Endodermal cell (in vitro differentiated cells): ENCODE results near the gene C14orf180. TPM values are rescaled to one million over a fixed set of nuclear protein-coding genes. Genes with fewer than 3 reads are reported as not detected.
"Not testable (repeated sequence)": the region's sequence is repeated elsewhere in the genome, so short reads cannot be mapped to it uniquely, and the experiment has no call there.

ENCODE experiments used
- DNase-seq: peaks from one replicate; pipeline ENCODE4 v3.0.0-alpha.2; 2017
- H3K27ac ChIP-seq: 2 replicates; pipeline ENCODE4 v1.5.1; 2013; ENCODE audit warnings: mild to moderate bottlenecking, low read depth, low read length, moderate library complexity
- H3K27me3 ChIP-seq: 2 replicates; pipeline ENCODE4 v1.6.1; 2013; ENCODE audit warnings: mild to moderate bottlenecking, low read length, moderate library complexity; ENCODE audit not compliant: insufficient read depth, control insufficient read depth, poor library complexity, severe bottlenecking
- H3K36me3 ChIP-seq: 2 replicates; pipeline ENCODE4 v1.7.0; 2013; ENCODE audit warnings: mild to moderate bottlenecking, low read length, moderate library complexity; ENCODE audit not compliant: control insufficient read depth, insufficient read depth
- H3K4me1 ChIP-seq: one replicate; pipeline ENCODE4 v1.7.0; 2013; ENCODE audit warnings: low read length; ENCODE audit not compliant: control insufficient read depth, insufficient read depth
- H3K4me3 ChIP-seq: 2 replicates; pipeline ENCODE4 v1.5.1; 2013; ENCODE audit warnings: mild to moderate bottlenecking, low read length, moderate library complexity
- H3K9ac ChIP-seq: 2 replicates; pipeline ENCODE4 v1.6.1; 2013; ENCODE audit warnings: mild to moderate bottlenecking, low read length, moderate library complexity; ENCODE audit not compliant: poor library complexity, severe bottlenecking; ENCODE audit errors: extremely low read depth
- H3K9me3 ChIP-seq: 2 replicates; pipeline ENCODE4 v1.6.1; 2013; ENCODE audit warnings: mild to moderate bottlenecking, low read length, moderate library complexity; ENCODE audit not compliant: control insufficient read depth
- H3K27ac Mint-ChIP-seq: 2 replicates; pipeline ENCODE4 v1.8.0; 2020; ENCODE audit warnings: mixed read lengths
- H3K27me3 Mint-ChIP-seq: 2 replicates; pipeline ENCODE4 v1.8.0; 2021; ENCODE audit warnings: mild to moderate bottlenecking, mixed read lengths; ENCODE audit not compliant: insufficient read depth
- H3K36me3 Mint-ChIP-seq: 2 replicates; pipeline ENCODE4 v1.8.0; 2020; ENCODE audit warnings: low read depth, mixed read lengths
- H3K4me1 Mint-ChIP-seq: 2 replicates; pipeline ENCODE4 v1.8.0; 2020; ENCODE audit warnings: mixed read lengths
- H3K4me3 Mint-ChIP-seq: 2 replicates; pipeline ENCODE4 v1.8.0; 2020; ENCODE audit warnings: mild to moderate bottlenecking, moderate library complexity, mixed read lengths
- H3K9me3 Mint-ChIP-seq: 2 replicates; pipeline ENCODE4 v1.8.0; 2020; ENCODE audit warnings: mild to moderate bottlenecking, mixed read lengths
- CTCF ChIP-seq: fragments of 200-600 bp; sonication (generic); conservative IDR thresholded peaks from 2 replicates; pipeline ENCODE4 v1.5.0; 2021; ENCODE audit warnings: antibody characterized with exemption, mild to moderate bottlenecking
- WGBS, 2 experiments: methylation state at CpG; one replicate each; pipeline versions ENCODE4 v1.1.5 to v1.1.7; 2013; ENCODE audit warnings: missing lambda C conversion rate in 2 of 2, mixed read lengths in 1 of 2; ENCODE audit not compliant: insufficient coverage in 1 of 2, insufficient read length in 1 of 2; 5-methylcytosine and 5-hydroxymethylcytosine counted together
- total RNA-seq, 2 donors: library from RNA; stranded (reverse); fragmentation: NEBNext Ultra II Directional in 1 of 2; extraction: Animal tissue kit (Norgen Biotek cat#: 25700) in 1 of 2; gene quantifications; 2 replicates in 1 of 2; 3 replicates in 1 of 2; pipeline ENCODE4 v1.2.1, GENCODE V29; 2021

C14orf180 gene
- total RNA-seq, 2 donors from 2014 or later, result not detected

GRCh38 chr14:104577847-104578301 is 1.7 kb upstream of the C14orf180 start:
- H3K36me3 Mint-ChIP-seq, result no peaks in the 10 kb centered on the region
- no peaks in the 10 kb centered on the region for H3K27me3 Mint-ChIP-seq
- H3K4me3 Mint-ChIP-seq, result no peak overlapping the region
- H3K4me3 ChIP-seq, result no peak overlapping the region
- H3K4me1 Mint-ChIP-seq, result peaks cover 6% of the 10 kb centered on the region
- H3K36me3 ChIP-seq, result no peaks in the 10 kb centered on the region
- H3K27ac Mint-ChIP-seq, result no peak overlapping the region
- DNase-seq, result no peak
- no peaks in the 10 kb centered on the region for H3K4me1 ChIP-seq
- H3K9ac ChIP-seq, result no peak overlapping the region
- H3K9me3 Mint-ChIP-seq, result no peaks in the 10 kb centered on the region
- no peaks in the 10 kb centered on the region for H3K9me3 ChIP-seq
- TF ChIP-seq CTCF, result no peak
- WGBS, 2 experiments, result 82 to 91% methylated on average over 6 to 19 of the region's 19 CpGs
- no peak overlapping the region for H3K27ac ChIP-seq
- H3K27me3 ChIP-seq, result no peaks in the 10 kb centered on the region

- peaks cover 6% of the 10 kb centered on the region for H3K4me1 Mint-ChIP-seq
- no peaks in the 10 kb centered on the region for H3K36me3 Mint-ChIP-seq
- no peak for DNase-seq
- 89 to 91% methylated on average over 4 to 11 of the region's 11 CpGs for WGBS, 2 experiments
- H3K27me3 ChIP-seq, result no peaks in the 10 kb centered on the region
- no peaks in the 10 kb centered on the region for H3K9me3 Mint-ChIP-seq
- H3K36me3 ChIP-seq, result no peaks in the 10 kb centered on the region
- no peak overlapping the region for H3K4me3 Mint-ChIP-seq
- no peaks in the 10 kb centered on the region for H3K9me3 ChIP-seq
- no peak overlapping the region for H3K27ac ChIP-seq
- no peak overlapping the region for H3K9ac ChIP-seq
- TF ChIP-seq CTCF, result no peak
- no peak overlapping the region for H3K27ac Mint-ChIP-seq
- H3K4me1 ChIP-seq, result no peaks in the 10 kb centered on the region
- H3K27me3 Mint-ChIP-seq, result no peaks in the 10 kb centered on the region
- H3K4me3 ChIP-seq, result no peak overlapping the region
Measured at GRCh38 chr14:104578321-104578720, 1.2 kb upstream of the C14orf180 start.

GRCh38 chr14:104579939-104580338 is 375 bp downstream of the C14orf180 start:
- not testable (repeated sequence) for H3K27ac ChIP-seq, H3K4me1 Mint-ChIP-seq, H3K27me3 Mint-ChIP-seq, H3K9me3 ChIP-seq, H3K4me3 ChIP-seq, H3K36me3 Mint-ChIP-seq, H3K36me3 ChIP-seq, H3K27me3 ChIP-seq, H3K4me3 Mint-ChIP-seq, H3K9me3 Mint-ChIP-seq, H3K27ac Mint-ChIP-seq, H3K4me1 ChIP-seq, H3K9ac ChIP-seq, DNase-seq
- WGBS, 2 experiments, result 92% methylated on average over 2 to 6 of the region's 6 CpGs

- H3K36me3 Mint-ChIP-seq, result no peaks in the 10 kb centered on the region
- Histone ChIP-seq H3K4me1 (no peaks in the 10 kb centered on the region), H3K27me3 (no peaks in the 10 kb centered on the region), H3K9ac (no peak overlapping the region), H3K36me3 (no peaks in the 10 kb centered on the region), H3K9me3 (no peaks in the 10 kb centered on the region), H3K4me3 (no peak overlapping the region), H3K27ac (no peak overlapping the region)
- no peaks in the 10 kb centered on the region for H3K9me3 Mint-ChIP-seq
- no peak for TF ChIP-seq CTCF
- H3K27me3 Mint-ChIP-seq, result no peaks in the 10 kb centered on the region
- H3K4me1 Mint-ChIP-seq, result no peaks in the 10 kb centered on the region
- WGBS, 2 experiments, result 90 to 97% methylated on average over 5 to 9 of the region's 9 CpGs
- DNase-seq, result no peak
- H3K4me3 Mint-ChIP-seq, result no peak overlapping the region
- H3K27ac Mint-ChIP-seq, result no peak overlapping the region
Measured at GRCh38 chr14:104580961-104581360, 1.4 kb downstream of the C14orf180 start.
